ENCODE measurements around the gene CAMTA1. TPM values are rescaled to one million over a fixed set of nuclear protein-coding genes. Genes with fewer than 3 reads are reported as not detected.

Gene CAMTA1
- total RNA-seq, 1 donor from 2014 or later = 160 TPM

- intact Hi-C loops (cut with micrococcal nuclease) = no loop called here
- Histone ChIP-seq H3K4me3 (no peak overlapping the region), H3K36me3 (no peaks in the 10 kb centered on the region), H3K9me3 (replicated peaks) (no peaks in the 10 kb centered on the region), H3K27ac (replicated peaks) (no peak overlapping the region), H3K27me3 (ENCODE audit: low read depth) (no peaks in the 10 kb centered on the region), H3K4me1 (no peaks in the 10 kb centered on the region)
- DNase-seq = no peak
- no peak for TF ChIP-seq CTCF (IDR thresholded peaks at IDR 0.05; ENCODE audit: borderline replicate concordance)
These were observed 451.7 kb downstream of the CAMTA1 start for GRCh38 chr1:7236844-7237515.

- Histone ChIP-seq H3K36me3 (no peaks in the 10 kb centered on the region), H3K4me1 (no peaks in the 10 kb centered on the region), H3K27ac (replicated peaks) (no peak overlapping the region), H3K9me3 (replicated peaks) (no peaks in the 10 kb centered on the region), H3K27me3 (ENCODE audit: low read depth) (peaks cover 28% of the 10 kb centered on the region), H3K4me3 (no peak overlapping the region)
- TF ChIP-seq CTCF (IDR thresholded peaks at IDR 0.05; ENCODE audit: borderline replicate concordance) = no peak
- DNase-seq = no peak
- intact Hi-C loops (cut with micrococcal nuclease) = no loop called here
These were observed 461.9 kb downstream of the CAMTA1 start for GRCh38 chr1:7247158-7247557.

DNA sequence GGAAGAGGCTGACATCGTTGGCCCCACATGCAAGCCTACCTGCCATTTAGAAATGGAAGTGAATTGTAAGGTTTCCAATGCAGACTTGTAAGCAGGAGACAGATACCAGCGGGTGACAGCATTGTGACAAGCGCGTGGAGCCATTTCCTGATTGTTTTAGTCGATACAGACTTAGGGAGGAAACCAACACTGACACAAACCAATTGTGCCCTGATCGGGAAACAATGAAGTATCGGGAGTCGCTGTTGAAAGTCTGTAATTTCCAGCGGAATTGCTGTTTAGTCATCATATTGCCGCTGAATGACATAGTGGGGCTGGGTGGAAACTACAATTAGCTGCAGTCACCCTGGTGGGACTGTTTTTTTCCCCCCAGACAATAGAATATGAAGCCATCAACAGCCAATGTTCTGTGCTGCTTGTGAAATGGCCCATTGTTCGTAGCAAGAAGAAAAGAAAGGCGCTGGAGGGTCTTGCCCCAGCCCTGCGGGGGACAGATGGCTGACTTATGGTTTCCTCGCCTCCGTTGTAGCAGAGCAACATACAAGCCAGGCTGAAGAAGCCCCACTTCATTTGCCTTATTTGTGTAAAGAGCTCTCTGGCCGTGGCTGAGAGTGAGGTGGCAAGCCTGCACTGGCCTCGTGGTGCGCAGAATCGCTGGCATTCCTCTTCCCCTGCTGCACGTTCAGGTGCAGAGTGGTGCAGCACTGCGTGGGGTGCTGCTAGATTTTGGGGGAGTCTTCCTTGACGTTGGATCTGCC, 462.7 kb downstream of the CAMTA1 start:
- Histone ChIP-seq H3K9me3 (replicated peaks) (no peaks in the 10 kb centered on the region), H3K36me3 (no peaks in the 10 kb centered on the region), H3K4me1 (no peaks in the 10 kb centered on the region), H3K27me3 (ENCODE audit: low read depth) (peaks cover 35% of the 10 kb centered on the region), H3K4me3 (no peak overlapping the region), H3K27ac (replicated peaks) (no peak overlapping the region)
- intact Hi-C loops (cut with micrococcal nuclease) = no loop called here
- DNase-seq = no peak
- TF ChIP-seq CTCF (IDR thresholded peaks at IDR 0.05; ENCODE audit: borderline replicate concordance) = no peak

DNA sequence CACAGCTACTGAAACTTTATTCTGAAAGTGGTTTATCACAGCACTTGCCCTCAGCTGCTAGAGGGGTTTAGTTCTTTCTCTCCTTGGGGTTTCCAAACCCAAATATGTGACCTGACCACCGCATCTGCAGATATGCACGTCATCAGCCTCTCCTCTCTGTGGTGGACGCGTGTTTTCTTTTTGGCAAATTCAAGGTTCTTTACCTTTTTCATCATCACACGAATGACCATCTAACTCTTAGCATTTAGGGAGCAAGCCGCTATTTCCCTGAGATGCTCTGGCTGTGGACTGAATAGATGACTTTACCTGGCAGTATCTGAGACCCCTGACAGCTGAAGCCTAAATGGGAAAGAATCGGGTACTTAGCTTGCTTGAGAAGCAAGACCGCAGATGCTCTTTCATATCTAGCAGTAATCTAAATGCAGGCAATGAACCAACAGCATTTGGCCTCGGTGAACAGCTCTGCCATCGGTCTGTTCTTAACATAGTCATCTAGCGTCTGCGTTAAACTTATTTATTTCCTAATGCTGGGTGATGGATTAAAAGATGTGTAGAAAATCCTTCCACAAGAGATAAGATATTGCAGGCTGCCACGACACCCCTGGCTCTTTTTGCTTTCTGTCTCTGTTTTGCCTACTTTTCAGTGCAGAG, 463.4 kb downstream of the CAMTA1 start:
- no peak for DNase-seq
- TF ChIP-seq CTCF (IDR thresholded peaks at IDR 0.05; ENCODE audit: borderline replicate concordance) = no peak
- H3K9me3 ChIP-seq (replicated peaks) = no peaks in the 10 kb centered on the region
- no peaks in the 10 kb centered on the region for H3K36me3 ChIP-seq
- H3K27ac ChIP-seq (replicated peaks) = no peak overlapping the region
- H3K4me1 ChIP-seq = no peaks in the 10 kb centered on the region
- intact Hi-C loops (cut with micrococcal nuclease) = no loop called here
- no peak overlapping the region for H3K4me3 ChIP-seq
- peaks cover 37% of the 10 kb centered on the region for H3K27me3 ChIP-seq (ENCODE audit: low read depth)

- H3K27me3 ChIP-seq (ENCODE audit: low read depth) = peaks cover 37% of the 10 kb centered on the region
- H3K9me3 ChIP-seq (replicated peaks) = no peaks in the 10 kb centered on the region
- no peak overlapping the region for H3K27ac ChIP-seq (replicated peaks)
- H3K4me1 ChIP-seq = no peaks in the 10 kb centered on the region
- no peak for DNase-seq
- intact Hi-C loops (cut with micrococcal nuclease) = no loop called here
- no peaks in the 10 kb centered on the region for H3K36me3 ChIP-seq
- H3K4me3 ChIP-seq = no peak overlapping the region
- TF ChIP-seq CTCF (IDR thresholded peaks at IDR 0.05; ENCODE audit: borderline replicate concordance) = no peak
These were observed 464.3 kb downstream of the CAMTA1 start for GRCh38 chr1:7249516-7249915.

Data from left ventricle myocardium inferior (tissue), 1 donor.